ENCODE results near the gene MRPS18B. TPM values are rescaled to one million over a fixed set of nuclear protein-coding genes. Genes with fewer than 3 reads are reported as not detected.
A peak's percentile ranks its signal among the peaks of the same experiment; 100 is the strongest.
"Not testable (repeated sequence)": the region's sequence is repeated elsewhere in the genome, so short reads cannot be mapped to it uniquely, and the experiment has no call there.

MRPS18B gene
- total RNA-seq, 1 experiment from 2014 or later: 70.4 TPM

GRCh38 chr6:30657454-30657853, 39.8 kb downstream of the MRPS18B start:
- intact Hi-C loops (cut with micrococcal nuclease; ENCODE audit: unreplicated experiment): no loop called here
- CTCF ChIA-PET: no interaction called here
- Histone ChIP-seq H3K36me3 (ENCODE audit: insufficient read depth, low read length, poor library complexity, severe bottlenecking) (peaks cover 67% of the 10 kb centered on the region), H3K27ac (ENCODE audit: low read depth, low read length, poor library complexity, severe bottlenecking) (no peak overlapping the region), H3K4me1 (ENCODE audit: insufficient read depth, low read length, poor library complexity, severe bottlenecking) (no peaks in the 10 kb centered on the region), H3K9me3 (ENCODE audit: low read depth, low read length, poor library complexity, severe bottlenecking) (no peaks in the 10 kb centered on the region), H3K4me3 (ENCODE audit: low read depth, low read length, poor library complexity, severe bottlenecking) (no peak overlapping the region), H3K27me3 (replicated peaks; ENCODE audit: insufficient read depth, low read depth, low read length, poor library complexity) (no peaks in the 10 kb centered on the region)
- BruUV-seq (replicated peaks): no TSS peak
- no peak for DNase-seq (ENCODE audit: low spot score)
- TF ChIP-seq CTCF (conservative IDR thresholded peaks at IDR 0.05; ENCODE audit: low read depth, low read length) (no peak), EZH2 (IDR thresholded peaks at IDR 0.05; ENCODE audit: borderline replicate concordance, low read depth, low read length, poor library complexity, severe bottlenecking) (no peak)
- POLR2A ChIA-PET (ENCODE audit: low non-redundant PET): no interaction called here

DNA sequence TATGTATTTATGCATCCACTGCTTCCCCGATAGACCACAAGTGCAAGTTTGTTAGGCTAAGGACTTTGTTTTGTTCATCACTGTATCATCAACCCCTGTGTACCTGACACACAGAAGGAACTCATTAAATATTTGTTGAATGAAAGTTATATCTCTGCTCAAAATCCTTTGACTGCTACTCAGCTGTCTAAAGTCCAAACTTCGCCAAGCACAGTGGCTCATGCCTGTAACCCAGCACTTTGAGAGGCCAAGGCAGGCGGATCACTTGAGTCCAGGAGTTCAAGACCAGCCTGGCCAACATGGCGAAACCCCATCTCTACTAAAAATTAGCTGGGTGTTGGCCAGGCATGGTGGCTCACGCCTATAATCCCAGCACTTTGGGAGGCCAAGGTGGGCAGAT, 40.3 kb downstream of the MRPS18B start:
- H3K27ac ChIP-seq (ENCODE audit: low read depth, low read length, poor library complexity, severe bottlenecking); H3K27me3 ChIP-seq (replicated peaks; ENCODE audit: insufficient read depth, low read depth, low read length, poor library complexity); POLR2A ChIA-PET (ENCODE audit: low non-redundant PET); H3K9me3 ChIP-seq (ENCODE audit: low read depth, low read length, poor library complexity, severe bottlenecking); H3K4me1 ChIP-seq (ENCODE audit: insufficient read depth, low read length, poor library complexity, severe bottlenecking); H3K4me3 ChIP-seq (ENCODE audit: low read depth, low read length, poor library complexity, severe bottlenecking); DNase-seq (ENCODE audit: low spot score); BruUV-seq (replicated peaks); intact Hi-C loops (cut with micrococcal nuclease; ENCODE audit: unreplicated experiment); CTCF ChIA-PET: not testable (repeated sequence)
- H3K36me3 ChIP-seq (ENCODE audit: insufficient read depth, low read length, poor library complexity, severe bottlenecking): peaks cover 67% of the 10 kb centered on the region

- DNase-seq (ENCODE audit: low spot score): no peak
- ChIA-PET CTCF (no interaction called here), POLR2A (ENCODE audit: low non-redundant PET) (no interaction called here)
- no peak for TF ChIP-seq CTCF (conservative IDR thresholded peaks at IDR 0.05; ENCODE audit: low read depth, low read length)
- no peak for TF ChIP-seq EZH2 (IDR thresholded peaks at IDR 0.05; ENCODE audit: borderline replicate concordance, low read depth, low read length, poor library complexity, severe bottlenecking)
- no peak overlapping the region for H3K27ac ChIP-seq (ENCODE audit: low read depth, low read length, poor library complexity, severe bottlenecking)
- no peaks in the 10 kb centered on the region for H3K4me1 ChIP-seq (ENCODE audit: insufficient read depth, low read length, poor library complexity, severe bottlenecking)
- no peak overlapping the region for H3K4me3 ChIP-seq (ENCODE audit: low read depth, low read length, poor library complexity, severe bottlenecking)
- intact Hi-C loops (cut with micrococcal nuclease; ENCODE audit: unreplicated experiment): no loop called here
- BruUV-seq (replicated peaks): TSS peak; percentile 51
- peaks cover 59% of the 10 kb centered on the region for H3K36me3 ChIP-seq (ENCODE audit: insufficient read depth, low read length, poor library complexity, severe bottlenecking)
- H3K9me3 ChIP-seq (ENCODE audit: low read depth, low read length, poor library complexity, severe bottlenecking): no peaks in the 10 kb centered on the region
- H3K27me3 ChIP-seq (replicated peaks; ENCODE audit: insufficient read depth, low read depth, low read length, poor library complexity): no peaks in the 10 kb centered on the region
Measured at GRCh38 chr6:30664994-30665767, 47.5 kb downstream of the MRPS18B start.

GRCh38 chr6:30666300-30666699, 48.7 kb downstream of the MRPS18B start:
- POLR2A ChIA-PET (ENCODE audit: low non-redundant PET); BruUV-seq (replicated peaks); intact Hi-C loops (cut with micrococcal nuclease; ENCODE audit: unreplicated experiment); H3K9me3 ChIP-seq (ENCODE audit: low read depth, low read length, poor library complexity, severe bottlenecking); H3K27me3 ChIP-seq (replicated peaks; ENCODE audit: insufficient read depth, low read depth, low read length, poor library complexity); CTCF ChIA-PET; H3K4me1 ChIP-seq (ENCODE audit: insufficient read depth, low read length, poor library complexity, severe bottlenecking); H3K27ac ChIP-seq (ENCODE audit: low read depth, low read length, poor library complexity, severe bottlenecking); DNase-seq (ENCODE audit: low spot score); H3K4me3 ChIP-seq (ENCODE audit: low read depth, low read length, poor library complexity, severe bottlenecking): not testable (repeated sequence)
- peaks cover 62% of the 10 kb centered on the region for H3K36me3 ChIP-seq (ENCODE audit: insufficient read depth, low read length, poor library complexity, severe bottlenecking)

Data from A673 (cell line).